CD8-positive, alpha-beta memory T cell (primary cell): ENCODE data around the gene ZC2HC1C. TPM values are rescaled to one million over a fixed set of nuclear protein-coding genes. Genes with fewer than 3 reads are reported as not detected.
"Not testable (repeated sequence)": the region's sequence is repeated elsewhere in the genome, so short reads cannot be mapped to it uniquely, and the experiment has no call there.

Experiments
- CTCF ChIA-PET: fragments of 350-600 bp; sonication (Branson Sonifier 250); formaldehyde crosslinking; loops from one replicate; lab custom pipeline; 2021; ENCODE audit warnings: antibody characterized with exemption; lab: Charles Lee
- POLR2A ChIA-PET: fragments of 350-600 bp; sonication (Branson Sonifier 250); formaldehyde crosslinking; loops from one replicate; lab custom pipeline; 2021; ENCODE audit warnings: antibody characterized with exemption; lab: Charles Lee
- DNase-seq, 5 donors: peaks; one replicate each; pipeline versions ENCODE4 v3.0.0 to v3.0.0-alpha.2; 2020 to 2022; ENCODE audit warnings: mixed read lengths in 1 of 5
- H3K27ac ChIP-seq: one replicate; pipeline ENCODE4 v1.7.0; 2013; ENCODE audit warnings: low read depth, mild to moderate bottlenecking, low read length, moderate library complexity
- H3K27me3 ChIP-seq: 2 replicates; pipeline ENCODE4 v1.7.0; 2013; ENCODE audit warnings: low read length, mild to moderate bottlenecking; ENCODE audit not compliant: insufficient read depth, poor library complexity, severe bottlenecking
- H3K36me3 ChIP-seq: 2 replicates; pipeline ENCODE4 v1.7.0; 2013; ENCODE audit warnings: mild to moderate bottlenecking, low read length, moderate library complexity; ENCODE audit not compliant: insufficient read depth
- H3K4me1 ChIP-seq: 2 replicates; pipeline ENCODE4 v1.7.0; 2013; ENCODE audit warnings: mild to moderate bottlenecking, low read length, moderate library complexity; ENCODE audit not compliant: insufficient read depth
- H3K4me3 ChIP-seq: 2 replicates; pipeline ENCODE4 v1.7.0; 2013; ENCODE audit warnings: mild to moderate bottlenecking, low read length
- H3K9me3 ChIP-seq: 2 replicates; pipeline ENCODE4 v1.7.0; 2013; ENCODE audit warnings: mild to moderate bottlenecking, low read length
- H3K27ac Mint-ChIP-seq, 8 donors: one replicate each; pipeline ENCODE4 v1.8.0; 2020 to 2021; ENCODE audit warnings: mixed read lengths in 8 of 8, mild to moderate bottlenecking in 6 of 8, inconsistent platforms in 3 of 8, moderate library complexity in 3 of 8
- H3K27me3 Mint-ChIP-seq, 2 donors: one replicate each; pipeline ENCODE4 v1.8.0; 2020 to 2021; ENCODE audit warnings: mixed read lengths in 2 of 2, mild to moderate bottlenecking in 1 of 2, moderate library complexity in 1 of 2
- H3K36me3 Mint-ChIP-seq, 3 donors: one replicate each; pipeline ENCODE4 v1.8.0; 2020 to 2021; ENCODE audit warnings: mixed read lengths in 3 of 3, inconsistent platforms in 1 of 3, mild to moderate bottlenecking in 1 of 3
- H3K4me1 Mint-ChIP-seq, 3 donors: one replicate each; pipeline ENCODE4 v1.8.0; 2020 to 2021; ENCODE audit warnings: mixed read lengths in 3 of 3, inconsistent platforms in 1 of 3, mild to moderate bottlenecking in 1 of 3
- H3K4me3 Mint-ChIP-seq, 7 donors: one replicate each; pipeline ENCODE4 v1.8.0; 2020 to 2021; ENCODE audit warnings: mixed read lengths in 7 of 7, mild to moderate bottlenecking in 6 of 7, moderate library complexity in 4 of 7, inconsistent platforms in 2 of 7
- H3K9me3 Mint-ChIP-seq, 5 donors: one replicate each; pipeline ENCODE4 v1.8.0; 2020 to 2022; ENCODE audit warnings: mixed read lengths in 5 of 5, mild to moderate bottlenecking in 3 of 5, moderate library complexity in 2 of 5, inconsistent platforms in 1 of 5
- polyA plus RNA-seq: library from polyadenylated mRNA; unstranded; fragments of 300-500 nt; fragmentation: Illumina TruSeq; gene quantifications from one replicate; pipeline ENCODE4 v1.2.3, GENCODE V29; 2021
- total RNA-seq, 2 experiments: library from RNA; stranded (reverse); gene quantifications; one replicate each; pipeline ENCODE4 v1.2.3, GENCODE V29; 2021

Gene ZC2HC1C
- total and polyA plus RNA-seq, 3 experiments from 2014 or later, result 0.81 to 2.2 (median 1.1) TPM

- H3K9me3 Mint-ChIP-seq, H3K4me3 ChIP-seq, H3K36me3 Mint-ChIP-seq, H3K4me3 Mint-ChIP-seq, H3K36me3 ChIP-seq, H3K27me3 Mint-ChIP-seq, H3K27me3 ChIP-seq, H3K27ac Mint-ChIP-seq, CTCF ChIA-PET, DNase-seq, H3K9me3 ChIP-seq: not testable (repeated sequence)
- H3K4me1 Mint-ChIP-seq, result peaks cover 21 to 25% (median 21%) of the 10 kb centered on the region in 3 donors
- Histone ChIP-seq H3K27ac (peak overlapping the region; percentile 38), H3K4me1 (peaks cover 11% of the 10 kb centered on the region)
- POLR2A ChIA-PET, result interaction anchor here (1.1 kb wide), 1 partner anchor 63 kb away, joined by 3 read pairs; no protein-coding TSS in a partner anchor
Measured at GRCh38 chr14:75067765-75068164, 1.7 kb upstream of the ZC2HC1C start.

DNA sequence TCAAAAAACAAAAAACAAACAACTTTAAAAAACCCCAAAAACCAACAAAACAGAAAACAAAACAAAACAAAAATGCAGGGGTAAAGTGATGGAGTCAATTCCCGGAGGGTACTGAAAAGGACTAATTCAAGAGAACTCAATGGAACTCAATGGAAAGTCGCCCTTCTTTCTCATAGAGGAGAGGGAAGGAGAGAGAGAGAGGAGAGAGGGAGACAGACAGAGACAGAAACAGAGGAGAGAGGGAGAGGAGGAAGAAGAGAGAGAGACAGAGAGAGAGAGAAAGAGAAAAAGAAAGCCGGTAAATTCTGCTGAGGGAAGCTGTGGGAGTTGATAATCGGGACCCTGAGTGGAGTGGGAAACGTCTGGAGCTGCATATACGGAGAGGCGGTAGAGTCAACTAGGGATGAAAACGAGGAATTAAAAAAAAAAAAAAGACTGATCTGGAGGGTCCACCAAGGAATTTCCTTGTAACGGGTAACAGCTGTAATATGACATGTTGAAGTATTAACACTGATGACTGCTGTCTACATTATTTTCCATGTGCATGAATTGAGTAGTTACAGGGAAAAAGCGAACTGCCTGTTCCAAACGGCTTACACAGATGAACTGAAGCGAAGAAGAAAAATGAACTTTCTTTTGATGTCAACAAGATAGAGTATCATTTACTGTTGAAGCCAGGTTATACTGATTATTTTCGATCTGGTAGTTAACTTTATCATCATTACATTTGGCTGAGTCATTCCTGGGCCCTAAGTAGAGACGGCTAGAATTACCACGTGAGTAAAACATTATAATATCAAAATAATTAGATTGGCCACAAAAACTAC is 934 bp upstream of the ZC2HC1C start:
- Histone ChIP-seq H3K4me1 (peaks cover 7% of the 10 kb centered on the region), H3K9me3 (no peaks in the 10 kb centered on the region), H3K27ac (peak overlapping the region; percentile 38), H3K27me3 (no peaks in the 10 kb centered on the region), H3K4me3 (peak overlapping the region; percentile 62), H3K36me3 (no peaks in the 10 kb centered on the region)
- Mint-ChIP-seq H3K4me1 (peaks cover 13 to 18% (median 14%) of the 10 kb centered on the region in 3 donors), H3K4me3 (no peak overlapping the region), H3K27ac (peak overlapping the region in 2 of 8 donors; percentile 1 to 20), H3K9me3 (no peaks in the 10 kb centered on the region), H3K27me3 (no peaks in the 10 kb centered on the region), H3K36me3 (peaks cover 0 to 5% (median 0%) of the 10 kb centered on the region in 3 donors)
- POLR2A ChIA-PET, result interaction anchor here (0.6 to 1.1 kb wide), 3 partner anchors 16 to 214 kb away, joined by 3 to 4 read pairs (median 3); no protein-coding TSS in a partner anchor
- no peak for DNase-seq
- CTCF ChIA-PET, result no interaction called here

- H3K36me3 Mint-ChIP-seq, result no peaks in the 10 kb centered on the region
- no peak for DNase-seq
- peak overlapping the region in 3 of 7 donors; percentile 69 to 76 (median 71) for H3K4me3 Mint-ChIP-seq
- H3K9me3 ChIP-seq, result no peaks in the 10 kb centered on the region
- H3K4me3 ChIP-seq, result peak overlapping the region; percentile 62
- H3K36me3 ChIP-seq, result no peaks in the 10 kb centered on the region
- H3K27me3 ChIP-seq, result no peaks in the 10 kb centered on the region
- peak overlapping the region in 5 of 8 donors; percentile 34 to 57 (median 47) for H3K27ac Mint-ChIP-seq
- peak overlapping the region; percentile 38 for H3K27ac ChIP-seq
- no peaks in the 10 kb centered on the region for H3K9me3 Mint-ChIP-seq
- ChIA-PET CTCF (interaction anchor here (1.3 kb wide), 1 partner anchor 19 kb away, joined by 3 read pairs; no protein-coding TSS in a partner anchor), POLR2A (no interaction called here)
- H3K4me1 Mint-ChIP-seq, result peaks cover 3 to 6% (median 4%) of the 10 kb centered on the region in 3 donors
- peaks cover 7% of the 10 kb centered on the region for H3K4me1 ChIP-seq
- no peaks in the 10 kb centered on the region for H3K27me3 Mint-ChIP-seq
Measured at GRCh38 chr14:75069811-75070145, 337 bp downstream of the ZC2HC1C start.

DNA sequence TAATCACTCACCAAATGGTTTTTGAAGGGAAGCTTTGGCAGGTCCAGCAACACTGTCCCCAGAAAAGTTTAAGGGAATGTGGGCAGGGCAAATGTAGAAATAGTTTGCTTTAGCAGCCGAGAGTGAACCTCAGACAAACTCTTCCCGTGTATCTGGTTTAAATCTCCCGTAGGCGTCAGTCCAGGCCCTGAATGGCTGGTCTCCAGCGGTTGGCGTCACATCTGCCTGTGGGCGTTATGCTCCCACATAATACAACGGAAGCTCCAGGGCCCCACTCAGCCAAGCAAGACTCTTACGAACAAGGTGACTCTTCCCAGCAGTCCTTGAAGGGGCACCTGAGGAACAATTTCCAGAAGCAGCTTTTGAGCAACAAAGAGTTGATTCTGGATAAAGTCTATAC is 942 bp downstream of the ZC2HC1C start:
- H3K4me3 ChIP-seq, result no peak overlapping the region
- H3K27ac ChIP-seq, result peak overlapping the region; percentile 38
- ChIA-PET POLR2A (no interaction called here), CTCF (interaction anchor here (1.3 kb wide), 1 partner anchor 19 kb away, joined by 3 read pairs; no protein-coding TSS in a partner anchor)
- Mint-ChIP-seq H3K4me1 (peaks cover 2 to 4% (median 3%) of the 10 kb centered on the region in 3 donors), H3K27ac (peak overlapping the region in 1 of 8 donors; percentile 14), H3K27me3 (no peaks in the 10 kb centered on the region), H3K4me3 (peak overlapping the region in 4 of 7 donors; percentile 20 to 76 (median 62)), H3K9me3 (no peaks in the 10 kb centered on the region), H3K36me3 (no peaks in the 10 kb centered on the region)
- peaks cover 7% of the 10 kb centered on the region for H3K4me1 ChIP-seq
- H3K27me3 ChIP-seq, result no peaks in the 10 kb centered on the region
- no peaks in the 10 kb centered on the region for H3K36me3 ChIP-seq
- H3K9me3 ChIP-seq, result no peaks in the 10 kb centered on the region
- DNase-seq, result no peak

DNA sequence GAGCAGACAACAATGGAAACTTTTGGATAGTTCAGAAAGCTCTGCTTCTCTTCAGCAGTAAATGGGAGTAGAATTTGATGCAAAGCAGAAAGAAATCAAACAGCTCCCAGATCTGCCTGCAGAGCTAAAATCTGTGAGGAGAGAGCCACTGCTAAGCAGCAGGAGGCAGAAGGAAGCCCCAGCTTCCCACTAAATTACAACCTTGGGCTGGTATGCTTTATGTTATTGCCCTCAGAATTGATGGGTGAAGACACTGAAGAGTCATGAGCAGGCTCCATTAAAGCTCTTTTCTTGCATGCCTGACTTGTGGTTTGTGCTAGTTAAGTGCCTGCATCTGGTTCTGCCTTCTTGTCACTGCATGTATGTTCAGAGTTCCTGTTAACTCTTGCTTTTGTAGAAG is 8.4 kb downstream of the ZC2HC1C start:
- no peaks in the 10 kb centered on the region for H3K27me3 Mint-ChIP-seq
- H3K4me3 Mint-ChIP-seq, result no peak overlapping the region
- H3K27ac ChIP-seq, result no peak overlapping the region
- ChIA-PET POLR2A (no interaction called here), CTCF (interaction anchor here (1.0 to 1.8 kb wide), 3 partner anchors 11 to 135 kb away, joined by 3 to 8 read pairs (median 3); no protein-coding TSS in a partner anchor)
- no peaks in the 10 kb centered on the region for H3K4me1 ChIP-seq
- H3K4me1 Mint-ChIP-seq, result peaks cover 0 to 1% (median 0%) of the 10 kb centered on the region in 3 donors
- DNase-seq, result no peak
- H3K9me3 Mint-ChIP-seq, result no peaks in the 10 kb centered on the region
- no peak overlapping the region for H3K4me3 ChIP-seq
- H3K36me3 Mint-ChIP-seq, result peaks cover 0 to 20% (median 4%) of the 10 kb centered on the region in 3 donors
- no peaks in the 10 kb centered on the region for H3K36me3 ChIP-seq
- no peaks in the 10 kb centered on the region for H3K27me3 ChIP-seq
- peak overlapping the region in 2 of 8 donors; percentile 55 to 70 for H3K27ac Mint-ChIP-seq
- H3K9me3 ChIP-seq, result no peaks in the 10 kb centered on the region

GRCh38 chr14:75079521-75079920 is 10.1 kb downstream of the ZC2HC1C start:
- Mint-ChIP-seq H3K4me3 (no peak overlapping the region), H3K36me3 (peaks cover 0 to 38% (median 10%) of the 10 kb centered on the region in 3 donors), H3K9me3 (no peaks in the 10 kb centered on the region), H3K27ac (no peak overlapping the region), H3K27me3 (no peaks in the 10 kb centered on the region), H3K4me1 (peaks cover 0 to 1% (median 0%) of the 10 kb centered on the region in 3 donors)
- no peaks in the 10 kb centered on the region for H3K9me3 ChIP-seq
- ChIA-PET POLR2A (interaction anchor here (0.6 kb wide), 1 partner anchor 72 kb away, joined by 3 read pairs; no protein-coding TSS in a partner anchor), CTCF (interaction anchor here (0.7 to 1.1 kb wide), 3 partner anchors 16 to 219 kb away, joined by 3 read pairs; partner anchors contain the start of gene ACYP1)
- no peaks in the 10 kb centered on the region for H3K4me1 ChIP-seq
- no peak for DNase-seq
- peaks cover 8% of the 10 kb centered on the region for H3K36me3 ChIP-seq
- H3K27me3 ChIP-seq, result no peaks in the 10 kb centered on the region
- no peak overlapping the region for H3K27ac ChIP-seq
- no peak overlapping the region for H3K4me3 ChIP-seq

- Histone ChIP-seq H3K4me1 (no peaks in the 10 kb centered on the region), H3K9me3 (no peaks in the 10 kb centered on the region), H3K4me3 (no peak overlapping the region), H3K27ac (no peak overlapping the region), H3K36me3 (peaks cover 28% of the 10 kb centered on the region), H3K27me3 (no peaks in the 10 kb centered on the region)
- Mint-ChIP-seq H3K4me1 (peaks cover 0 to 1% (median 0%) of the 10 kb centered on the region in 3 donors), H3K27me3 (no peaks in the 10 kb centered on the region), H3K36me3 (peaks cover 0 to 59% (median 19%) of the 10 kb centered on the region in 3 donors), H3K9me3 (no peaks in the 10 kb centered on the region), H3K27ac (peak overlapping the region in 1 of 8 donors; percentile 42), H3K4me3 (no peak overlapping the region)
- no peak for DNase-seq
- ChIA-PET CTCF (interaction anchor here (1.0 kb wide), 1 partner anchor 10 kb away, joined by 3 read pairs; no protein-coding TSS in a partner anchor), POLR2A (no interaction called here)
Measured at GRCh38 chr14:75081660-75082229, 12.3 kb downstream of the ZC2HC1C start.
